Activated naive CD8-positive, alpha-beta T cell (primary cell): ENCODE data around the gene WDR89.
"Not testable (repeated sequence)": the region's sequence is repeated elsewhere in the genome, so short reads cannot be mapped to it uniquely, and the experiment has no call there.

Experiments used
- H3K27ac Mint-ChIP-seq: one replicate; pipeline ENCODE4 v1.8.0; 2021; ENCODE audit warnings: mixed read lengths
- H3K27me3 Mint-ChIP-seq: one replicate; pipeline ENCODE4 v1.8.0; 2021; ENCODE audit warnings: mixed read lengths
- H3K36me3 Mint-ChIP-seq: one replicate; pipeline ENCODE4 v1.8.0; 2021; ENCODE audit warnings: mixed read lengths
- H3K4me1 Mint-ChIP-seq: one replicate; pipeline ENCODE4 v1.8.0; 2021; ENCODE audit warnings: low read depth, mixed read lengths
- H3K4me3 Mint-ChIP-seq: one replicate; pipeline ENCODE4 v1.8.0; 2021; ENCODE audit warnings: mild to moderate bottlenecking, mixed read lengths
- H3K9me3 Mint-ChIP-seq: one replicate; pipeline ENCODE4 v1.8.0; 2021; ENCODE audit warnings: low read depth, mixed read lengths

WDR89 gene

DNA sequence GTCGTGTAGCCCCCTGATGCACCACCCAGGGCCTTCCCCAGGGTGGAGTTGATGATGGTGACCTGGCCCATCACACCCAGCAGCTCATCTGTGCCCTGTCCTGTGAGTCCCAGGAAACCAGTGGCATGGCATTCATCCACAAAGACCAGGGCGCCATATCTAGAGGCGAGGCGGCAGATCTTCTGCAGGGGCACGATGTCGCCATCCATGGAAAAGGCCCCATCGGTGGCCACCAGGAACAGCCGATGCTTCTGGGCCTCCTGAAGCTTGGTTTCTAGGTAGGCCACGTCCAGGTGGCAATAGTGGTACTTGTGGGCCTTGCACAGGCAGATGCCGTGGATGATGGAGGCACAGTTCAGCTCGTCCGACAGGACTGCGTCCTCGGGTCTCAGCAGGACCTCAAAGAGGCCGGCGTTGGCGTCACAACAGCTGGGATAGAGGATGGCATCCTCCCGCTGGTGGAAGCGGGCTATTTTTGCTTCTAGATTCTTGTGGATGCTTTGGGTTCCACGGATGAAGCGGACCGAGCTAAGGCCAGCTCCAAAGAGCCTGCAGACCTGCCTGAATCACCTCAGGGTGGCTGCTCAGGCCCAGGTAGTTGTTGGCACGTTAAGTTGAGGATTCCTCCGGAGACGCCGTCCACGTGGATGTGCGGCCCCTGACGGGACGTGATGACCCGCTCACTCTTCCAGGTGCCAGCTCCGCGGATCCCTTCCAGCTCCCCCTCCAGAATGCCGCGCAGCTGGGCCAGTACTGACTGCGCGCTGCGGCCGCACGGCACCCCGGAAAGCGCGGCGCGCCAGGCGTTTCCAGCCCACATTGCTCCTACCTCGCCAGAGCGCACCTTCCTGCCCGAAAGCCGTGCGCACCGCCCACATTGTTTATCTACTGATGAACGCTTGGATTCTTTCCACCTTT lies 47.0 kb downstream of the WDR89 start:
- peaks cover 36% of the 10 kb centered on the region for H3K36me3 Mint-ChIP-seq
- H3K4me1 Mint-ChIP-seq = peaks cover 3% of the 10 kb centered on the region
- H3K27me3 Mint-ChIP-seq = no peaks in the 10 kb centered on the region
- no peak overlapping the region for H3K27ac Mint-ChIP-seq
- no peak overlapping the region for H3K4me3 Mint-ChIP-seq
- peaks cover 20% of the 10 kb centered on the region for H3K9me3 Mint-ChIP-seq

DNA sequence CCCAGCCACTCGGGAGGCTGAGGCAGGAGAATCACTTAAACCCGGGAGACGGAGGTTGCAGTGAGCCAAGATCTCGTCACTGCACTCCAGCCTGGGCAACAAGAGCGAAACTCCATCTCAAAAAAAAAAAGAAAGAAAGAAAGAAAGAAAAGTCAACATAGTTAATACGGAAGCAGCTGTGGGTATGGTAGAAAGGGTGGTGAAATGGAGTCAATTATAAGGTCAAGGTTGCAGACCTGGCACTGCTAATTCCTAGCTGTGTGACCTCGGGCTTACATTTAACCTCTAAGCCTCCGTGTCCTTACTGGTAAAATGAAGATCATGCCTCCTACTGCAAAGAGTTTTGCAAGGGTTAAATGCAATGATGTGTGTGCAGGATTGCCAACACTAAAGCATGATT lies 58.6 kb downstream of the WDR89 start:
- H3K4me3 Mint-ChIP-seq, H3K27me3 Mint-ChIP-seq, H3K4me1 Mint-ChIP-seq, H3K27ac Mint-ChIP-seq, H3K36me3 Mint-ChIP-seq, H3K9me3 Mint-ChIP-seq: not testable (repeated sequence)

DNA sequence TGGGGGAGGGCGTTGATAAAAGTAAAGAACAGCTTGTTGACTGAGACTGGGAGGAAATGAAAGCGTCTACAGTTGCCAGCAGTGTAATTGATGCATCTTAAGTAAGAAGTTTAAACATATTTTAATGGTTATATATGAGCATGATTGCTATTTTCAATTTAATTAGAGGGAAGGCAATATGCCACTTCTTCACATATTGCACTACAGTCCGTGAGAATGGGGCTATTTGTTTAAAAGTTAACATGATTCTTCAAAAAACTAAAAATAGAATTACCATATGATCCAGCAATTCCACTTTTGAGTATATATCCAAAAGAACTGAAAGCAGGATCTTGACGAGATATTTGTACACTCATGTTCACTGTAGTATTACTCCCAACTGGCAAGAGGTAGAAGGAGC lies 60.2 kb downstream of the WDR89 start:
- H3K27ac Mint-ChIP-seq = no peak overlapping the region
- H3K4me1 Mint-ChIP-seq = no peaks in the 10 kb centered on the region
- H3K9me3 Mint-ChIP-seq = no peaks in the 10 kb centered on the region
- peaks cover 5% of the 10 kb centered on the region for H3K27me3 Mint-ChIP-seq
- no peak overlapping the region for H3K4me3 Mint-ChIP-seq
- H3K36me3 Mint-ChIP-seq = peaks cover 3% of the 10 kb centered on the region

DNA sequence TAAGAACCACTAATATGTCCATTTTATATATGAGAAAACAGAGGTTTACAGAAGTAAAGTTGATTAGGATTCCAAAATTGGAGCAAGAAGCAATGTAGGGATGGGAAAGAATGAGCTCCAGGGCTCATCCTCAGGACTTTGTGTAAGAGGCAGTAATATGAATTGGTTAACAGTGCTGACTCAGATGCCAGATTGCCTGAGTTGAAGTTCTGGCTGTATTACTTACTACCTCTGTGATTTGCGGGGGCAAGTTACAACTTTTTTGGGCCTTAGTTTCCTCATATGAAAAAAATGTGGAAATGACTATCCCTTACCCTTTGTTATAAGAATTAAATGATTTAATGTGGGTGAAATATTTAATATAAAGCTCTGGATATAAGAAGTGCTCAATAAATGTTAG lies 63.4 kb downstream of the WDR89 start:
- Mint-ChIP-seq H3K9me3 (no peaks in the 10 kb centered on the region), H3K4me1 (no peaks in the 10 kb centered on the region), H3K4me3 (no peak overlapping the region)

DNA sequence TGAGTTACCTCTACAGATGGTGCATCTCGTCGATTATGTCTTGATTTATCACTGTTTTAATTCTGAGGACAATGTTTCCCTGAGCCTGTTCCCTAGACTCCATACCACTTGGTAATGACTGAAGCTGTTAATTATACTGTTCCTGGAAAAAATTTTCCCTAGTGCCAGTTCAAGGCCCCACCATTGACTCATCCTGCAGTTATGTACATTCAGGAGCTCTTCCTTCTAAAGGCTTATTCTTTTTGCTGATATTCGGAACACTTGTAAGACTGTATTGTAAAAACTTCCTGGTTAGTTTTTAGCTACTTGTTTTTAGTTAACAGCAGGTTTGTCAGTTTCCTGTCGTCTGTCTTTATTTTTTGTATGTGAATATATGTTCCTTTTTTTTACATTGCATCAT lies 68.1 kb downstream of the WDR89 start:
- no peaks in the 10 kb centered on the region for H3K9me3 Mint-ChIP-seq

More for the DNA sequence above, 63.4 kb downstream of the WDR89 start:
- Mint-ChIP-seq H3K27ac (no peak overlapping the region), H3K36me3 (peaks cover 5% of the 10 kb centered on the region), H3K27me3 (peaks cover 7% of the 10 kb centered on the region)

DNA sequence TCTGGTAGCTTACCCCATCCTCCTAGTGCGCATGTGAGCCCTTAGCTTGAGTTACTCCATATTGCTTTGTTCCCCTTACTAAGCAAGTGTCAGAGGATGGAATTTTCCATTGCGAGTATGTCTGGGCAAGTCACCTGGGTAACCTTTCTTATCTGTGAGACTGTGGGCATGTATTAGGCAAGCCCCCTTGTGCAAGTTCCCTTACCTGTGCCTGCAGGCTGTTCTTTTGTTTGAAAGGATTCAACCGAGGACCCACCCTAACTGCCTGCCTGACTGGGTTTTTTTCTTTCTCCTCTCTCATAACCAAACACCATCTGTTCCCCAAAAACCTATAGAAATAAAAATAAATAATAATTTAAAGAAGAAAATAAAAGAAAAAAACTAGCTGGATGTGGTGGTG lies 76.2 kb downstream of the WDR89 start:
- H3K4me1 Mint-ChIP-seq = no peaks in the 10 kb centered on the region
- no peaks in the 10 kb centered on the region for H3K27me3 Mint-ChIP-seq
- H3K36me3 Mint-ChIP-seq = no peaks in the 10 kb centered on the region
- H3K4me3 Mint-ChIP-seq = no peak overlapping the region
- H3K27ac Mint-ChIP-seq = no peak overlapping the region
- H3K9me3 Mint-ChIP-seq = no peaks in the 10 kb centered on the region

More for the DNA sequence above, 68.1 kb downstream of the WDR89 start:
- H3K36me3 Mint-ChIP-seq = peaks cover 2% of the 10 kb centered on the region
- H3K4me3 Mint-ChIP-seq = no peak overlapping the region
- H3K27ac Mint-ChIP-seq = no peak overlapping the region
- H3K27me3 Mint-ChIP-seq = peaks cover 10% of the 10 kb centered on the region
- no peaks in the 10 kb centered on the region for H3K4me1 Mint-ChIP-seq

DNA sequence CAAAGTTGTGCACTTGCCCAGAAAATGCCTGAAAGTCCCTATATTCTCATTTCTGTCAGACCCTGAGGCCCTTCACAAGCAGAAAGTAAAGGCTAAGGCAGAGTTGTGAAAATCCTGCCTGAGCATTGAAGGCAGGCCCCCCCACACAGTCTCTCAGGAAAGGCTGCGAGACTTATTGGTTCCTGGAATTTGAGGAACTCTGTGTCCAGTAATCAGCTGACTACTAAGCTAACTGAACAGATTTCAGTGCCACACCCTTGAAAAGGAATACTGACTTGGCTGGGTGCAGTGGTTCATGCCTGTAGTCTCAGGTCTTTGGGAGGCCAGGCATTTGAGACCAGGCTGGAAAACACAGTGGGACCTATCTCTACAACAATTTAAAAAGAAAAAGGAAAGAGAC lies 77.4 kb downstream of the WDR89 start:
- no peak overlapping the region for H3K4me3 Mint-ChIP-seq
- no peaks in the 10 kb centered on the region for H3K9me3 Mint-ChIP-seq
- no peaks in the 10 kb centered on the region for H3K4me1 Mint-ChIP-seq

DNA sequence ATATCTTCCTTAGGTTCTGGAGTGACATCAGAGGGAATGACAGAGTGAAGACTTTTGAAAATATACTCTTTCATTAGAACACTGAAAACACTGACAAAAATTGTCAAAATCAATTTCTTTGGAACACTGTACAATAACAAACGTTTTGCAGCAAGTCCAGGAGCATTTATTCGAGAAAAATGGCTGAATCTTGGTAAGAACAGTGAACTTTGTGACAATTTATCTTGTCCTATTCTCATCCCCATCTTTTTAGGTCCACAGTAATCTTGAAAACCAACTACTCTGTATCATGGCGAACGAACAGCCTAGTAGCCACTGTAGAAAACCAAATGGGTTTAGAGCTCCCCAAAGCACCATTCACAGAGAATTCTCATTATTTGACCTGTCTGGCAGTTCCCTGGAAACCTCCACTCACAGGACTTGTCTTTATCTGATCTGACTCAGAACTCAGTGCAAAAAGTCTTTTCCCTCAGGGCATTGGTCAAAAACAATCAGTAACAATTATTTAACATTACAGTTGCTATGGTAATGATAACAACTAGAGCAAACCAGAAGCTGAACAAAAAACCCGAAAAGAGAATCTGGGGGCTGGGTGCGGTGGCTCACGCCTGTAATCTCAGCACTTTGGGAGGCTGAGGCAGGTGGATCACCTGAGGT lies 78.2 kb downstream of the WDR89 start:
- Mint-ChIP-seq H3K36me3 (no peaks in the 10 kb centered on the region), H3K27me3 (no peaks in the 10 kb centered on the region), H3K4me3 (no peak overlapping the region), H3K27ac (no peak overlapping the region), H3K4me1 (no peaks in the 10 kb centered on the region), H3K9me3 (no peaks in the 10 kb centered on the region)

More for the DNA sequence above, 77.4 kb downstream of the WDR89 start:
- no peaks in the 10 kb centered on the region for H3K27me3 Mint-ChIP-seq
- H3K27ac Mint-ChIP-seq = no peak overlapping the region
- no peaks in the 10 kb centered on the region for H3K36me3 Mint-ChIP-seq

DNA sequence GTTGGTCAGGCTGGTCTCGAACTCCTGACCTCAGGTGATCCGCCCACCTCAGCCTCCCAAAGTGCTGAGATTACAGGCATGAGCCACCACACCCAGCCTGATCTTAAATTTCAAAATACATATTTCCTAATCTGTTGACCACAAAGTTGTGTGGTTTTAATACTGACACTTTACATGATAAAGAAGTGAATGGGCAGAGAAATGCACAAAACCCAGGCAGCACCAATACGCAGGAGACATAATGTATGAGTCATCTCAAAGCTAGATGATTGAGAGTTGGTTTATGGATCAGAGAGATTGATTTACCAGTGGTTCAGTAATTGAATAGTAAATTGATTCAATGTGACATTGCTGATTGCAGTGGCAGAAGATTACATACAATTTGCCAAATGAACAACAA lies 79.3 kb downstream of the WDR89 start:
- no peaks in the 10 kb centered on the region for H3K4me1 Mint-ChIP-seq
- H3K36me3 Mint-ChIP-seq = no peaks in the 10 kb centered on the region
- H3K4me3 Mint-ChIP-seq = no peak overlapping the region
- H3K27me3 Mint-ChIP-seq = no peaks in the 10 kb centered on the region
- no peaks in the 10 kb centered on the region for H3K9me3 Mint-ChIP-seq
- H3K27ac Mint-ChIP-seq = no peak overlapping the region

DNA sequence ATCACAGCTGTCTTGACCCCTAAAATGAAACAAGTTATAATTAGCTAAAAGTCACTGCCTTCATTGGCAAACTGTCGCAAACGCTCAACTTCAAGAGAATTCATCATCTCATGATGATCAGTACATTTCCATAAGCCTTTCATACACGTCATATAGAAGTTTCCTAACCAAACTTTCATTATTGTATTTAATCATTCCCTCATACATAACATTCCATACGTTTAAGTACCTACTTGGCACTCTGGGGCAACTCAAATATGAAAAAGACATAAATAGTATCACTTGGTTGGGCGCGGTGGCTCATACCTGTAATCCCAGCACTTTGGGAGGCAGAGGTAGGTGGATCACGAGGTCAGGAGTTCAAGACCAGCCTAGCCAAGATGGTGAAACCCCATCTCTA lies 86.1 kb downstream of the WDR89 start:
- Mint-ChIP-seq H3K9me3 (no peaks in the 10 kb centered on the region), H3K27ac (no peak overlapping the region), H3K36me3 (no peaks in the 10 kb centered on the region), H3K4me3 (no peak overlapping the region), H3K27me3 (no peaks in the 10 kb centered on the region), H3K4me1 (no peaks in the 10 kb centered on the region)

DNA sequence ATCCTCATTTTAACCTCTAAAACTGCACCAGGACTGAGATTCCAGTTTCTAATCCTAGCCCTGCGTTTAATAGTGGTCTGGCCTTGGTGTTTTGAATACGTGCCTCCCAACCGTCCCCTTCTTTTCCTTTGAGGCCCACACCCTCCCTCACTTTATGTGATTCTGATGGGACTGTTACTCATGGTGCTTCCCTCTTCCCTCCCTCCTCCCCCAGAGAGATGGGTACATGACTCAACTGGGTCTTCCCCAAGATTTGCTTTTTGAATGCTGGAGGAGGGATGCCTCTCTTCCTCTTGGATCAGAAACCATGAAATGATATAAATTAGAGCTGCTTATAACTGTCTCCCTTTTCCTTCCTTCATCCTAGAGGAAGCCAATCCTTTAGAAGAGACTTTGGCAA lies 90.3 kb downstream of the WDR89 start:
- H3K4me1 Mint-ChIP-seq = no peaks in the 10 kb centered on the region
- H3K4me3 Mint-ChIP-seq = no peak overlapping the region
- no peaks in the 10 kb centered on the region for H3K27me3 Mint-ChIP-seq
- no peaks in the 10 kb centered on the region for H3K36me3 Mint-ChIP-seq
- no peak overlapping the region for H3K27ac Mint-ChIP-seq
- H3K9me3 Mint-ChIP-seq = no peaks in the 10 kb centered on the region

DNA sequence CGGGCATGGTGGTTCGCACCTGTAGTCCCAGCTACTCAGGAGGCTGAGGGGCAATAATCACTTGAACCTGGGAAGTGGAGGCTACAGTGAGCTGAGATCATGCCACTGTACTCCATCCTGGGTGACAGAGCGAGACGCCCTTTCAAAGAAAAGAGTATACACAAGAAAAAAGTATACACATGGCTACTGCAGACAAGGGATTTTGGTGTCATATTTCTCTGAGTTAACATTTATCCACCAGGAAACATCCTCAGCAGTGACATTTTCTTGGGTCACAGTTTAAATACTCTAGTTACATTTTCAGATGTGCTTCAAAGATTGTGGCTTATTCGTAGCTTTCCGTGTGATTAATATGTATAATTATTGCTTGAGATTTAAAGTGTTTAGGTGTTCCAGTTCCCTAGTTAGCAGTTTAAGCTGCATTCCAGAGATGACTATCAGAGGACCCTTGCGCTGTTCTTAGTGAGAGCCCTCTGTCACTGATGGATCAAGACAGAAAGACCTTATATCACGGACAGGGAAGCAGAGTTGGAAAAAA lies 93.8 kb downstream of the WDR89 start:
- Mint-ChIP-seq H3K4me3 (no peak overlapping the region), H3K36me3 (no peaks in the 10 kb centered on the region), H3K4me1 (peaks cover 13% of the 10 kb centered on the region), H3K27me3 (no peaks in the 10 kb centered on the region), H3K9me3 (no peaks in the 10 kb centered on the region), H3K27ac (no peak overlapping the region)
